H1 (cell line): ENCODE results near the gene CREB3L1. TPM values are rescaled to one million over a fixed set of nuclear protein-coding genes. Genes with fewer than 3 reads are reported as not detected.

ENCODE experiments used
- HDAC6 ChIP-seq: IDR thresholded peaks from one replicate; pipeline ENCODE4 v1.7.1; 2012; ENCODE audit warnings: low read depth, mild to moderate bottlenecking, inconsistent platforms, low read length, moderate library complexity
- SP1 ChIP-seq: IDR thresholded peaks from 2 replicates; pipeline ENCODE4 v1.6.1; 2011; ENCODE audit warnings: low read depth, low read length
- polyA plus RNA-seq, 7 experiments: library from polyadenylated mRNA; depleted of rRNA in 3 of 7; stranded (reverse) in 5 of 7; unstranded in 2 of 7; fragments of >200 nt in 5 of 7; fragments of 200-250 nt in 2 of 7; gene quantifications; 1 replicate in 5 of 7; 2 replicates in 1 of 7; 4 replicates in 1 of 7; pipeline versions ENCODE4 v1.2.1 to v1.2.3, GENCODE V29; 2011 to 2013; ENCODE audit warnings: missing spikeins in 2 of 7, mixed read lengths in 2 of 7
- total RNA-seq: library from RNA; stranded (reverse); fragmentation: NEBNext Ultra II Directional; extraction: Animal tissue kit (Norgen Biotek cat#: 25700); gene quantifications from 2 replicates; pipeline ENCODE4 v1.2.1, GENCODE V29; 2021

Gene CREB3L1
- total and polyA plus RNA-seq, 2 of the 8 experiments (the other 6 are each of a cell fraction or from before 2014, with no cell fraction given), result 4.1 to 12.7 TPM

- TF ChIP-seq SP1 (no peak), HDAC6 (no peak)
Measured at GRCh38 chr11:46259971-46260560, 17.4 kb upstream of the CREB3L1 start (continued).
